ENCODE results near the gene RCAN2. TPM values are rescaled to one million over a fixed set of nuclear protein-coding genes. Genes with fewer than 3 reads are reported as not detected.

RCAN2 gene
- total RNA-seq, 1 experiment from 2014 or later, result 3.7 TPM

DNA sequence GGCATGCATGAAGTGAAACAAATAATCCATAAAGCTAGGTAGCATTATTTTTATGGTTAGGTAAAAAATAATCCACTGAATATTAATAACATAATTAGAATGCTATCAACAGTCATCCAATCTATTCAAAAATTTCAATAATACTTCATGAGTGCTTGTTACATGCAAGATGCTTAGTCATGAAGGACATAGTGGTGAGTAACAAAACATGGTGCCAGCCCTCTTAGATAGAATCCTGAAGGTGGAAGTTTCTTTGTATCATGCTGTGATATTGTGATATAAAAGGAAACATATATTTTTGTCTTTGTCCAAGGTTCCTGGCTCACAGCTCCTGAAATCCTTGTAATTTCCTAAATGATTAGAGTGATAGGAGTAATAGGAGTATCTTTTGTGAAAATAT, 14.9 kb downstream of the RCAN2 start:
- CTCF ChIA-PET, result no interaction called here
- no TSS peak for BruUV-seq (replicated peaks)
- Mint-ChIP-seq H3K4me1 (ENCODE audit: low read depth, unreplicated experiment) (peaks cover 8% of the 10 kb centered on the region), H3K4me3 (ENCODE audit: low read depth, unreplicated experiment) (no peak overlapping the region), H3K27me3 (ENCODE audit: unreplicated experiment) (peaks cover 14% of the 10 kb centered on the region), H3K27ac (ENCODE audit: unreplicated experiment) (no peak overlapping the region), H3K36me3 (ENCODE audit: insufficient read depth, unreplicated experiment) (no peaks in the 10 kb centered on the region), H3K9me3 (ENCODE audit: low read depth, unreplicated experiment) (no peaks in the 10 kb centered on the region)
- no peak for DNase-seq
- intact Hi-C loops (cut with micrococcal nuclease; ENCODE audit: unreplicated experiment), result no loop called here
- TF ChIP-seq, protein P1, sequence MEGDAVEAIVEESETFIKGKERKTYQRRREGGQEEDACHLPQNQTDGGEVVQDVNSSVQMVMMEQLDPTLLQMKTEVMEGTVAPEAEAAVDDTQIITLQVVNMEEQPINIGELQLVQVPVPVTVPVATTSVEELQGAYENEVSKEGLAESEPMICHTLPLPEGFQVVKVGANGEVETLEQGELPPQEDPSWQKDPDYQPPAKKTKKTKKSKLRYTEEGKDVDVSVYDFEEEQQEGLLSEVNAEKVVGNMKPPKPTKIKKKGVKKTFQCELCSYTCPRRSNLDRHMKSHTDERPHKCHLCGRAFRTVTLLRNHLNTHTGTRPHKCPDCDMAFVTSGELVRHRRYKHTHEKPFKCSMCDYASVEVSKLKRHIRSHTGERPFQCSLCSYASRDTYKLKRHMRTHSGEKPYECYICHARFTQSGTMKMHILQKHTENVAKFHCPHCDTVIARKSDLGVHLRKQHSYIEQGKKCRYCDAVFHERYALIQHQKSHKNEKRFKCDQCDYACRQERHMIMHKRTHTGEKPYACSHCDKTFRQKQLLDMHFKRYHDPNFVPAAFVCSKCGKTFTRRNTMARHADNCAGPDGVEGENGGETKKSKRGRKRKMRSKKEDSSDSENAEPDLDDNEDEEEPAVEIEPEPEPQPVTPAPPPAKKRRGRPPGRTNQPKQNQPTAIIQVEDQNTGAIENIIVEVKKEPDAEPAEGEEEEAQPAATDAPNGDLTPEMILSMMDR (IDR thresholded peaks at IDR 0.05; ENCODE audit: unreplicated experiment), result no peak

DNA sequence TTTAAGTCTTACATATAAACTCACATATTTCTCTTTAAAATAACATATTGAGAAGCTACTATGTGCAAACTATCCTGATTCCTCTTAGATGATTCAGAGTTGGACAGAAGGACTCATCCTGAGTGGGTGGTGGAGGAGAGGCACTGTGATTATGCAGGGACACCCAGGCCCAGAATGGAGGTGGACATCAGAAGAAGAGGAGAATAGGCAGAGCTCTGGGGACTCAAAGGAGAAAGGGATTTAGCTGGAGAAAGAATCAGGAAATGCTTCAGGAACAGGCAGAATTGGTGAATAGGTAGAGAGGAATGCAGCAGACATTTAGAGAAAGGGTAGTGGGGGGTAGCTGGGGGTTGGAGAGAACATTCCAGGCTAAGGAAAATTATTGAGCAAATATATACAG, 17.4 kb downstream of the RCAN2 start:
- H3K36me3 Mint-ChIP-seq (ENCODE audit: insufficient read depth, unreplicated experiment), result no peaks in the 10 kb centered on the region
- intact Hi-C loops (cut with micrococcal nuclease; ENCODE audit: unreplicated experiment), result no loop called here
- no peak for DNase-seq
- peaks cover 8% of the 10 kb centered on the region for H3K4me1 Mint-ChIP-seq (ENCODE audit: low read depth, unreplicated experiment)
- H3K9me3 Mint-ChIP-seq (ENCODE audit: low read depth, unreplicated experiment), result no peaks in the 10 kb centered on the region
- CTCF ChIA-PET, result interaction anchor here (0.8 kb wide), 1 partner anchor 9 kb away, joined by 3 read pairs; no protein-coding TSS in a partner anchor
- H3K27me3 Mint-ChIP-seq (ENCODE audit: unreplicated experiment), result peaks cover 14% of the 10 kb centered on the region
- no peak overlapping the region for H3K27ac Mint-ChIP-seq (ENCODE audit: unreplicated experiment)
- no TSS peak for BruUV-seq (replicated peaks)
- TF ChIP-seq, protein P1 (IDR thresholded peaks at IDR 0.05; ENCODE audit: unreplicated experiment), result no peak
- H3K4me3 Mint-ChIP-seq (ENCODE audit: low read depth, unreplicated experiment), result no peak overlapping the region

DNA sequence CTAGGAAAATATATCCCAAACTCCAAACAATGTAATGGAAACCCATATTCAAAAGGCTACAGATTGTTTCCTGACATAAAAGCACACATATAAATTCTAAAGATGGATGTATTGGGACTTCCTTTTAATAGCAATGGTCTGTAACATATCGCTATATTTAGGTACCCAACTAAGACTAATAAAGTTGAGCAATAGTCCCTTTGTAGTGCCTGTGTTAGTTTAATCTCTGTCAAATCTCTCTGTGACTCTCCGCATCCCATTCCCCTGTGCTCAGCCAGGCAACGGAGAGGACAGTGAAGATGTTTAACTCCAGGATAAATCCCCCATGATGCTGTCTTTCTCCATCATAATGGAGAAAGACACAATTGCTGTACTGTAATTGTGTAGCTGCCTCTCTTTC, 19.0 kb downstream of the RCAN2 start:
- CTCF ChIA-PET, result no interaction called here
- intact Hi-C loops (cut with micrococcal nuclease; ENCODE audit: unreplicated experiment), result no loop called here
- no peak for DNase-seq
- Mint-ChIP-seq H3K4me1 (ENCODE audit: low read depth, unreplicated experiment) (peaks cover 8% of the 10 kb centered on the region), H3K36me3 (ENCODE audit: insufficient read depth, unreplicated experiment) (no peaks in the 10 kb centered on the region), H3K4me3 (ENCODE audit: low read depth, unreplicated experiment) (no peak overlapping the region), H3K9me3 (ENCODE audit: low read depth, unreplicated experiment) (no peaks in the 10 kb centered on the region), H3K27ac (ENCODE audit: unreplicated experiment) (no peak overlapping the region), H3K27me3 (ENCODE audit: unreplicated experiment) (peaks cover 14% of the 10 kb centered on the region)
- BruUV-seq (replicated peaks), result no TSS peak
- TF ChIP-seq, protein P1 (IDR thresholded peaks at IDR 0.05; ENCODE audit: unreplicated experiment), result no peak

DNA sequence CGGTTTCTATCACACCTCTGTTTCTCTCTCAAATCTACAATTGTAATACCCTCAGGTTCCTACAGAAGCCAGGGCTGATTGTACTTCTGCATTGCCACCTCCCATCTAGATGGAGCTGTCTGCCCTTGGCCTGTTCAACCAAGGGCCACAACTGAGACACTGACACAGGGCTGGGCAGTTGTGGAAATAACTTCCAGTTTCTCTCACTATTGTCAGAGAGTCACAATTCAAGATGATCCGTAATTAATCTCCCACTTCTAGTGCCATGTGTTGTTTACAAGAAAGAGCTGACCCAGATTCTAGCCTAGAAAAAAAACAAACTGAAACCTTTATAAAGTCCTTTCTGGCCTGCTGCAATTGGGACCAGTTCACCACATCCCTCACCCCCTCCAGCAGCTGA, 22.2 kb downstream of the RCAN2 start:
- no peaks in the 10 kb centered on the region for H3K36me3 Mint-ChIP-seq (ENCODE audit: insufficient read depth, unreplicated experiment)

More for the DNA sequence above, 22.2 kb downstream of the RCAN2 start:
- no peak for DNase-seq
- H3K9me3 Mint-ChIP-seq (ENCODE audit: low read depth, unreplicated experiment), result no peaks in the 10 kb centered on the region
- intact Hi-C loops (cut with micrococcal nuclease; ENCODE audit: unreplicated experiment), result no loop called here
- CTCF ChIA-PET, result no interaction called here
- TF ChIP-seq, protein P1 (IDR thresholded peaks at IDR 0.05; ENCODE audit: unreplicated experiment), result no peak
- no TSS peak for BruUV-seq (replicated peaks)
- peaks cover 18% of the 10 kb centered on the region for H3K4me1 Mint-ChIP-seq (ENCODE audit: low read depth, unreplicated experiment)
- peaks cover 14% of the 10 kb centered on the region for H3K27me3 Mint-ChIP-seq (ENCODE audit: unreplicated experiment)
- H3K4me3 Mint-ChIP-seq (ENCODE audit: low read depth, unreplicated experiment), result no peak overlapping the region
- H3K27ac Mint-ChIP-seq (ENCODE audit: unreplicated experiment), result no peak overlapping the region

Data from Calu3 (cell line).